HG02852 (cell line): Measurements from ENCODE around the gene KIF15.
A peak's percentile ranks its signal among the peaks of the same experiment; 100 is the strongest.
"Not testable (repeated sequence)": the region's sequence is repeated elsewhere in the genome, so short reads cannot be mapped to it uniquely, and the experiment has no call there.

Experiments
- ATAC-seq: cut with Tn5 transposase; IDR thresholded peaks from one replicate; pipeline ENCODE4 v1.9.1; 2021; ENCODE audit warnings: mild to moderate bottlenecking, moderate library complexity; ENCODE audit not compliant: unreplicated experiment

The KIF15 gene

DNA sequence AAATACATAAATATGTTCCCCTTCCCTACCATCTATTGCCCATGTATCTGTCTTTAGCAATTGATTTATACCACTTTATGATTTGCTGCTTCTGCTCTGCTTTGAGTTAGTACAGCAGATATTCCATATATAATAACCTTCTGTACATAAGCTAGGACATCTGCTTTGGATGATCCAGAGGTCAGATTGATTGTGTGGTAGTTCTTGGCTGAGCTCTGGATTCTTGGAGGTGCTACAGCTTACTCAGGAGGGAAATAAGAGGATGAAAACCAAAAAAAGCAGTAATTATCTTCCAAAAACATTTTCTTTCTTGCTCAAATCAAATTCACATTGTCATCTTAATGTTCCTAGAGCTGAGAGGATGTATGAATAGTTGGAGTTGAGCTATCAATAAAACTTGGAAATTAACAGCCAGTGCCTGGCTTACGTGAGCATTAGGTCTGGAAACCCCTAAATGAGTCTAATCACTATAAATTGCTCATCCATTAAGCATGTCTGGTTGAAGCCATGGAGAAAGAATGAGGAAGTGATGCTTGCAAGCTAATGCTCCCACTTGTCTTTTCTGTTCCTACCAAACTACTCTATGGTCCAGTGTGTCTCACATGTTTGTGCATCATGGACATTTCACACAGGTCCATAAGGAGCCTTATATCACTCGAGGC is 63.8 kb downstream of the KIF15 start:
- no peak for ATAC-seq

DNA sequence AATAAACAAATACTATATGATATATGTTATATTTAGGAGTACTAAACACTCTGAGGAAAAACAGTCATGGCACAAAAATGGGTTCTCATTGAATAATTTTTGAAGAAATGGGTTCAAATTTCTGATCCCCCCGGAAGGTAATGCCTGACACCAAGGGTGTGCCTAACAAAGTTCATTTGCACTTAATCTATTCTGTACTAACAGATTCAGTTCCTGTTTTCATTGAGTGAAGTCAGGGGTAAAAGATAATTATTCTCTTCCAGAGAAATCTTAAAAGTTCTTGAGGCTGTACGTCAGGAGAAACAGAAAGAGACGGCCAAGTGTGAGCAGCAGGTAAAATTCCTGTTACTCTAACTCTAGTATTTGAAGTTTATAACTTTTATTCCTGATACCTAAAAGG is 65.6 kb downstream of the KIF15 start:
- ATAC-seq, result no peak

DNA sequence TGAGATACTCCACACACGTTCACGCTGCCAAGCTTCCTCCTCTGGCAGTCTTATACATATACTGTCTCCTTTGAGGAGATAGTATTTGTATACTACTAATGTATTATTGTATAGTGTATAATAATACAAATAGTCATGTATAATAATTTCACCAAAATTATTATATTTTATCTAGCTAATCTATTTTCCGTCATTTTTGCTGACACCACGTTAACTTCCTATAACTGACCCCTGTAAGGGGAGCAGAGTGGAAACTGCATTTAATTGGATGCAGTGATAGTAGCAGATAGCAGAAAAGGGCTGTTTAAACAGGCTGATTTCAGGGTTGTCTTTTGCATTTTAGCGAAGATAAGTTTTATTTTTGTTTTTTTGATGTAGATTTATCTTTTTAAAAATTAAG is 69.6 kb downstream of the KIF15 start:
- no peak for ATAC-seq

DNA sequence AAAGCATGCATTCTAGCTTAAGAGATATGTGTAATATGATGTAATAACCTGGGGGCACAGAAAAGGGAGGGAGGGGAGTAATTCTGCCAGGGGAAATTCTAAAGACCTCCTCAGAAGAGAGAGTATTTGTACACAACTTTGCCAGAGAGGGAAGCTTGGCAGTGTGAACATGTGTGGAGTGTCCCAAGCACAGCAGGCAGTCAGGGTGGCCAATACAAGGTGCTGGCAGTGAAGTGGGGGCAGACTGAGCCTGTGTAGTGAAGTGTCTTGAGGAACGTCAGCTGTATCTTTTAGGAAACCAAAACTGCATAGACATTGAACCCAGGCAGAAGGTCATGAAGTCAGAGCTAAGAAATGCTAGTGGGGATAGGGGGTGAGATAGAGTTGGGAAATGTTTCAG is 70.4 kb downstream of the KIF15 start:
- no peak for ATAC-seq

DNA sequence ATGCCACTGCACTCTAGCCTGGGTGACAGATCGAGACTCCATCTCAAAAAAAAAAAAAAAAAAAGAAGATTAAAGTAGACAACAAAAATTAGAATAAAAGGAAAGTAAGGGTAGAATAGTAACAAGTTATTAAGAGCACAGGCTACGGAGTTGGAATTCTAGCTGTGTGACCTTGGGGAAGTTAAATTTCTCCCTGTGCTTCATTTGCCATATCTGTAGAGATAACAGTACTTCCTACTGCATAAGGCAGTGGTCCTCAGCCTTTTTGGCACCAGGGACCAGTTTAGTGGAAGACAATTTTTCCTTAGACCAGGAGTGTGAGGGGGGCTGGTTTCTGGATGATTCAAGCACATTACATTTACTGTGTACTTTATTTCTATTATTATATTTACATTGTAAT is 71.4 kb downstream of the KIF15 start:
- ATAC-seq, result no peak

DNA sequence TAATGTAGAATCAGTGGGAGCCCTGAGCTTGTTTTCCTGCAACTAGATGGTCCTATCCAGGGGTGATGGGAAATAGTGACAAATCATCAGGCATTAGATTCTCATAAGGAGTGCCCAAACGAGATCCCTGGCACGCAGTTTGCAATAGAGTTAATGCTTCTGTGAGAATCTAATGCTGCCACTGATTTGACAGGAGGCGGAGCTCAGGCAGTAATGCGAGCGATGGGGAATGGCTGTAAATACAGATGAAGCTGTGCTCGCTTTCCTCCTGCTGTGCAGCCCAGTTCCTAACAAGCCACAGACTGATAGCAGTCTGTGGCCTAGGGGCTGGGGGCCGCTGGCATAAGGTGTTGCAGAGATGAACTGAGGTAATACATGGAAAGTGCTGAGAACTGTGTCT is 71.8 kb downstream of the KIF15 start:
- ATAC-seq, result no peak

DNA sequence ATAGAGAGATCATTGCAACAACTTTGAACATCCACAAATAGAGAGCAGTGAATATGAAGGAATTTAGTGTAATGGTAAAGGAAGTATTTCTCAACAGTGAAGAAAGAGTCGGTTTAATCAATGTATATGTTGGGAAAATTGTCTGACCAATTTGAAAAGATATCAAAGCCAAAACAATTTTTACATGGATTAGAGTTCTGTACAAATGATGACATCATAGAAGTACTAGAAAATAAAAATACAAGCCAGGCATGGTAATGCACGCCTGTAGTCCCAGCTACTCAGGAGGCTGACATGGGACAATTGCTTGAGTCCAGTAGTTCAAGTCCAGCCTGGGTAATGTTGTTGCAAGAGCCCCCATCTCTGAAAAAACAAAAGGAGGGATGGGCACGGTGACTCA is 74.1 kb downstream of the KIF15 start:
- no peak for ATAC-seq

DNA sequence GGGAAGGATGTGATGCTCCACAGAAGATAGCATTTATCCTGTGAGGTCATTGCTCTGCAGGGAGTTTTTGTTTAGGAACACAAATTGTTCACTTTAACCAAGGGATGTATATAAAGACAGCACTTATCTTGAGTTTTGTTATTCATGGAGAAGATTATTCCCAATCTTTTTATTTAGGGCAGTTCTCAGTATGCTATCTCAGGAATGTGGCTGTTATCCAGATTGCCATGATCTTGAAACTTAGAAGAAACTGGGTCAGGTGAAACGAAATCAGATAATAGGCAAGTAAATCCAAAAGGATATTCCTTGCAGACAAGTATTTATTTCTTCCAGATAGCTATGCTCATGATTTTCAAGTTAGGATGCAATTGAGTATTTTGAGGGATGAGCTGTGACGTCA is 80.8 kb downstream of the KIF15 start:
- ATAC-seq, result no peak

DNA sequence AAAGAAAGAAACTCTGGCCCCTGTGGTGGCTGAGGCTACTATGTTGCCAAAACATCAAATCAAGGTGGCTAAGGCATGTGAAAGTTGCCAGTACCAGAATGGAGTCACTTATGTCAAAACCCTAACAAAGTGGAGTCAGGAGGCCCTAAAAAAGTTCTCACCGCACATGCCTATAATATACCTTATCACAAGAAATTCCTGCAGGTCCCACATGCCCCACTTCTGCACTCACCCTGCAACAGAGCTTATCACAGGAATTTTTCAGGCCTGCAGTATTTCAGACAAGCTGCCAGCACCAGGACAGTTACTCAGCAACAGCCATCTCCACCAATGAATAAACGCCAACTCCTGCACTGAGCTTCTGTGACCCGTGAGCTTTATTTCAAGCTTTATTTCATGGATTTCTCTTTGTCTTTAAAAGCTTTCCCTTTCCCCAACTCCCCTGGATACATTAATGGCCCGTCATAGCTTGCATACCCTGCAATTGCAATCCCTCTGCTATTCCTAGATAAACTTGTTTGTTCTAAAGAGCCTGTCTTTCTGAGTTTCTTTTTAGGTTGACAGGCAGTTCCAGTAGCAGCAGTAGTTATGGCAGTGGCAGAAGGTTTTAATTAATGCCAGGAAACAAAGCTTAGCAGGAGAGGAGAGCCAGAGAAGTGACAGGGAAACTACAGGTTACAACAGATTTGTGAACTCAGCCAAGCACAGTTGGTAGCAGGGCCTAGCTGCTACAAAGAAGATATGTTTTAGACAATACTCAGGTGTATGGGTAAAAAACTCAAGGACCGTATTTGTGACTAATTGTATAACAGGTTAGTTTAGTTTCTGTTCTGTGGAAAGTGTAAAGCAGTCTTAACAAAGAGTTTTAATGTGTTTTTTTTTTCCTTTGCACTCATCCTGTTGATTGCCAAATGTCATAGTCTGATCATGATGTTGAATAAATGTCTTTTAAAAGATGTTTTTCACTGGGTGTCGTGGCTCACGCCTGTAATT is 84.2 kb downstream of the KIF15 start:
- ATAC-seq, result no peak

DNA sequence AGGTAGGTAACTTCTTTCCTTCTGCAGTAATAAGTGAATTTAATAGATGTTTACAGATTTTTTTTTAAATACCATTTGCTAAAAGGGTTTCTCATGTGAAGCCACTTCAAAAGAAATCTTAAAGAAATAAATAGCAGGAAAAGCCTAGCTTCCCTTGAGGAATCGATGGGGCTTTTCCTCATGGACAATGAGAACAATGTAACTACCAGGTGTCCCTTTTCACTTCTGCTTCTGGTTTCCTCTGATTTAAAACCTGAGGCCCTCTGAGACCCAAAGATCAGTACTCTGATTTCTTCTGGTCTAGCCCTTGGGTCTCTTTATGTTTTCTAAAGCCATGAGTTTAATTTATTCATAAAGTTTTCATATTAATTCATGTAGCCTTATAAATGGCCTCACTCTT is 87.0 kb downstream of the KIF15 start:
- ATAC-seq, result no peak

DNA sequence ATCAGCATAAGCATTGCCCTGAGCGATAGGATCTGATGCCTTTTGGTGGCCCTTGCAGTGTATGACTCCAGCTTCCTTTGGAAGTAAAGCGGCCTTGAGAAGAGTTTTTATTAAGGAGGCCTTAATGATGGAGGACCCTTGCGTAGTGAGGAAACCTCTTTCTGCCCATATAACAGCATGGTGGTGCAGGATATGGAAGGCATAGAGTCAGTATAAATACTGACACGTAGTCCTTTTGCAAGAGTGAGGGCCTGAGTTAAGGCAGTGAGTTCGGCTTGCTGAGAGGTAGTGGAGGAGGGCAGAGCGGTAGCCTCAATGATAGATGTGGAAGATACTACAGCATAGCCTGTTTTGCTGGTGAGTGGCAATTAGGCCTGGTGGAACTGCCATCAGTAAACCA is 95.1 kb downstream of the KIF15 start:
- not testable (repeated sequence) for ATAC-seq

DNA sequence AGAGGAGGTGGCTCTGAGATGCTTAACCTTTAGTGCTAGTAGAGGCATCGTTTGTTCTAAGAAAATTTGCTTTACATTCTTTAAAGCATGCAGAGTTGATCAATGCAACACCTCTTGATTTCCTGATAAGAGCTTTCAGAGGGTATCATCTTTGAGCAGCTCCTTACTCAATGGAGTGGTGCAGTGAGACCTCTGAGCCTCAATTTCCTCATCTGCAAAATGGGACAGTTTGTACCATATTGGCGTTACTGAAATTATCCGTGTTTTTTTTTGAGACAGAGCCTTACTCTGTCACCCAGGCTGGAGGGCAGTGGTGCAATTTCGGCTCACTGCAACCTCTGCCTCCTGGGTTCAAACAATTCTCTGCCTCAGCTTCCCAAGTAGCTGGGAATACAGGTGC is 98.5 kb downstream of the KIF15 start:
- no peak for ATAC-seq

DNA sequence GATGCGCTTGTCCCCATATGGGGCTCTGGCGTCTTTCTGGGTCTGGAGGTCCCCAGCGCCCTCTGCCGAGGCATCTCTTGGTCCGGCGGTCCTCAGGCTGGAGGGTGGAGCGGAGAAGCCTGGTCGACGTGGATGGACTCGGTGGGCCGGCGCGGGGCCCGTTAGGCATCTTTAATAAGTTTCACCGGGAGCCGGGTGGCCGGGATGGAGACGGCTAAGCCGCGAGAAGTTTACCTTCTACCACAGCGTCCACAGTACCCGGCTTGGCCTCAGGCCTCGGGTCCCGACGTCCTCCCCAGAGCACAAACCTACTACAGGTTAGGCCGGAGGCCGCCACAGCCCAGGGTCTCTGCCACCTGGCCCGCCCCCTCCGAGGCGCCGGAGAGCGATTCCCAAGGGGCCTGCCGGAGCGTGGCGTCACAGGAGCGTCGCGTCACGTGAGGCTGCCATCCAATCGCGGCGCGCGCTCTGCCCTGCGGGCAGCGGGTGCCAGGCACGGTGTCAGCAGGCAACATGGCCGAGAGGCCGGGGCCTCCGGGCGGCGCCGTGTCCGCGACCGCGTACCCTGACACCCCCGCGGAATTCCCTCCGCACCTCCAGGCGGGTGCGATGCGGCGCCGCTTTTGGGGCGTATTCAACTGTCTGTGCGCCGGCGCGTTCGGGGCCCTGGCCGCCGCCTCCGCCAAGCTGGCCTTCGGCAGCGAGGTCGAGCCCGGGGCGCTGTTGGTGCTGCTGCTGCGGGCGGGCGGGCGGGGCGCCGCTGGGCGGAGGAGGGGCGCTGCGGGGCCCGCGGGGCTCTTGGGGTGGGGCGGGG is 100.0 kb downstream of the KIF15 start, which contains the start of gene TMEM42:
Gene TMEM42, plus strand, starts transcription at position 501 of the 814 bp plus-strand sequence. Its CDS starts 13 bp downstream, at position 514.
- ATAC-seq, result peak; percentile 96

DNA sequence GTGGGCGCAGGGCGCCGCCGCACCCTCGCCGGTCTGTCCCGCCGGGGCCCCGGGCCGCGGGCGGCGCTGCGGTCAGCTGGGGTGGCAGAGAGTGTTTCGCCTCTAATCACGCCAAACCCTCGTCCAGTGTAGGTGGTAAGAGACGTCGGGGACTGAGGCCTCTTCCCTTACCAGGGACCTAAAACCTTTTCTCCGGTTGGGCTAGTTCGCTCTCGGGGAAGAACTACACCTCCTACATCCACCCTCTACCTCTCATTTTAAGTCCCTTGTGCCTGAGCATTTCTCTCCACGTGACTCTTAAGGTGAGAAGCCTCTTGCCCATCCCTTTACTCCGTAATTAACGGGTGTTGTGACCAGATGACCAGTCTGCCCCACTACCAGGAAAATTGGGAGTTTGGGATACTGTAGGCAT is 100.6 kb downstream of the KIF15 start:
- ATAC-seq, result peak; percentile 33

DNA sequence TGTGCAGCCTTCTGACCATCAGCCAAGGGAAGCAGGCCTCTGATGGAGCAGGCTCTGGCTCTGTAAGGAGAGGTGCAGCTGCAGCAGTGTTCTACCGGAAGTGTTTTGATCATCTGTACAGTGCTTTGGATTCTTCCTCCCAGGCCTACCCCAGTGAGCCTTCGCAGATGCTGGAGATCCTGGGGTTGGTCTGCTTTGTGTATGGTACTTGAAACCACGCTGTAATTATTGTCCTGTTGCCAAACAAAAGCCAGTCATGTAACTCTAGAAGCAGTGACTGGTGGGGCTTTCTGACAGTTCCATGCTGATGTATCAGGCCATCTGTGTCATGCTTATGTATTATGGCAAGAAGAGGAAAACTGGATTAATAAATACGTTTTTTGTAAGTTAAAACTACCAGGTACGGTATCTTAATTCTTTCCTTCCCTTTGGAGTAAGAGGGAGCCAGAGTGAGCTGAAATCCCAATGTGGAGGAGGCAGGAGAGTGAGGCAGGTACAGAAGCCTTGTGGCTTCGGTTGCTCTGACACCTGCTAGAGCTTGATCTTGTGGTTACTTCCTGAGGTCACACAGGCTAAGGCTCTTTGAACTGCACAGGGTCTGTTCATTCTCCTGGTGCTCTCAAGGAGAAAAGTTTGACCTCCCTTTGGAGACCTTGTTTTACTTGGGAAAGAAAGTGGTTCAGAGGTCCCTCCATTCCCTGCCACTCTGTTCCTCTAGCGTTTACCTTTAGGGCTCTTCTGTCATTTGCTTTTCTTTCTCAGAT is 103.9 kb downstream of the KIF15 start:
- no peak for ATAC-seq

DNA sequence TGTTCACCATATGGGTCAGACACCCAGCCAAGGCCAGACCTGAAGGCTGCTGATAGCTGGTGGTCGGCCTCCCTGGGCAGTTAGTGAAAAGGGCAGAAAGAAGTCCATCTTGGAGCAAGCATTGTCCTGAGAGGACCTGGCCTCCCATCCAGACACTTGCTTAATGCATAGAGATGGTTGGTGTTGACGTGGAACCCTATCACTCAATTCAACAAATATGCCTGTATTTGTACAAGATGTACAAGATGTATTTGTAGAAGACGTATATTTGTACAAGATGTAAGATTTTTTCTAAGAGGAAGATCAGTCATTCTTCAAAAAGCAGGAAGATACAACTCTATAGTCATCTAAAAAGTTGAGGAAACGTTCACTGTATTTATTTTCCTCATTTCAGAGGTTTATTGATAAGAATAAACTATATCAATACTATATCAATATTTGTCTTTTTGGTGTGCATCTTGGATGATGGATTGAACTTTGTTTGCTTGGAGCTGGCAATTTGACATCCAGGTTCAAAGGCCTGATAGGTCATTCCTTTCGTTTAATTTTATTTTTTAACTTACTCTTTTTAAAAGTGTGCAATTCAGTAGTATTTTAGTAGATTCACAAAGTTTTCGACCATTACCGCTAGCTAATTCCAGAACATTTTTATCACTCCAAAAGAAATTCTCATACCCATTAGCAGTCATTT is 106.0 kb downstream of the KIF15 start:
- ATAC-seq, result no peak

DNA sequence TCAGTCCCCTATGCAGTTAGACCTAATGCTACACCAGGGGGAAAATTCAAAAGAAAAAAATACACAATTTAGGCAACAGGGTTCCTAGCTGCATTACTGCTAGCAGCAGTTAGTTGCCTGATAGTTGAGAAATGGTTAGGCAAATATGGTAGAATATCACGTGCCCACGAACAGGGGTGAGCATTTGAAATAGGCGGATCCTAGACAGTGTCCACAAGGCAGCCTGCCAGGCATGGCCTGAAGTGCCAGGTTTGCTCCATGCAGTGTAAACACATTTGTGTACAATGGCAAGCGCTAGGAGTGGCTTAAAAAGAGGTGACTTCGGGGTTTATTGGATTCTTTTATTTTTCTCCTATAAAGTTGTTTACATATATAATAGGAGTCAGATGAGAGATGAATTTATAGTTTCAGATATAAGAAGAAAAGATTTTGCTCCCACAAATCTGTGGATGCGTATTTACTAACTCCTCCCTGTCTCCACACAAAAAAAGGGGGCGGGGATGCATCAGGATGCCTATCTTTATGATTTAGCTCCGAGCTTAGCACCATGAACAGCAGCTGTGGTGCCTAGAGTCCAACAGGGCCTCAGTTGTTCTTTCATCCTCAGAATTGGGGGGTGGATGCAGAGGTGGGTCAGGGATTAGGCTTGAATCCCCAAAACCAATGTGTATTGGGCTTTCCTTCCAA is 108.9 kb downstream of the KIF15 start:
- no peak for ATAC-seq

DNA sequence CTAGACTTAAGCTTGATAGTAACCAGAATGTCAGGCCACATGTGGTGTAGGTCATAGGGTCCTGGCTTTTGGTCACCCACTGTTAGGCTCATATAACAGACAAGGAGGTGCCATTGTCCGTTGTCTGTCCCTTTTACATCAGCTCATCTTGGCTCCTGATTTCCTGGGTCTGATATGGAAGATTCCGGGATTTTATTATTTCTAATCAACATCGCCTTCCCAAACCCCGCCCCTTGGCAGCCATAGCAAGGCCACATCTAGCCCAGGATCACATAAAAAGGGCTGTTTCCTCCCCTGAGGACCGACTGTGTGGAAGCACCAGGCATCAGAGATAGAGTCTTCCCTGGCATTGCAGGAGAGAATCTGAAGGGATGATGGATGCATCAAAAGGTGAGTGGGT is 112.7 kb downstream of the KIF15 start, which contains the start of gene TGM4:
Gene TGM4, plus strand, starts transcription at position 301 of the 400 bp plus-strand sequence. Its CDS starts 71 bp downstream, at position 372.
- no peak for ATAC-seq

DNA sequence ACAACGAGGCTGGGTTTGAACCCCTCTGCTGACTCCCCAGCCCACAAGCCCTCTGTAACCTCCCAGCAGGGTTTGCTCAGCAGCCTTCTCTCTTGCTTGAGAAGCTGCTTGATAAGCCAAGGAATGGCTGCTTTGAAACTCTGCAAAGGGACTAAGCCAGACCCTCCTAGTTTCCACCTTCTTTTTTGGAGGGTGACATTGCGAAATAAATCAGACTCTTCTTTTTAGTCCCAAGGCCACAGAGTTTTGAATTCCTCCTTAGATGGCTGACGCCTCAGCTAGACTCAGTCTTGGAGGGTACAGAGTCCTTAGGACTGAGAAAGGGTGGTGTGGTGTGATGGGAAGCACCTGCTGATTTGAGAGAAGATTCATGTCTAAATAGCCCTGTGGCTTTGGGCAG is 114.0 kb downstream of the KIF15 start:
- no peak for ATAC-seq
